ENCODE measurements around the gene UTY.

GRCh38 chrY:13398876-13399275, 81.0 kb downstream of the UTY start:
- TF ChIP-seq POLR2A (IDR thresholded peaks at IDR 0.05) (no peak), CTCF (IDR thresholded peaks at IDR 0.05) (no peak)

Data from adrenal gland (tissue), 5 donors.